ENCODE data around the gene ARID1B.

ARID1B gene

DNA sequence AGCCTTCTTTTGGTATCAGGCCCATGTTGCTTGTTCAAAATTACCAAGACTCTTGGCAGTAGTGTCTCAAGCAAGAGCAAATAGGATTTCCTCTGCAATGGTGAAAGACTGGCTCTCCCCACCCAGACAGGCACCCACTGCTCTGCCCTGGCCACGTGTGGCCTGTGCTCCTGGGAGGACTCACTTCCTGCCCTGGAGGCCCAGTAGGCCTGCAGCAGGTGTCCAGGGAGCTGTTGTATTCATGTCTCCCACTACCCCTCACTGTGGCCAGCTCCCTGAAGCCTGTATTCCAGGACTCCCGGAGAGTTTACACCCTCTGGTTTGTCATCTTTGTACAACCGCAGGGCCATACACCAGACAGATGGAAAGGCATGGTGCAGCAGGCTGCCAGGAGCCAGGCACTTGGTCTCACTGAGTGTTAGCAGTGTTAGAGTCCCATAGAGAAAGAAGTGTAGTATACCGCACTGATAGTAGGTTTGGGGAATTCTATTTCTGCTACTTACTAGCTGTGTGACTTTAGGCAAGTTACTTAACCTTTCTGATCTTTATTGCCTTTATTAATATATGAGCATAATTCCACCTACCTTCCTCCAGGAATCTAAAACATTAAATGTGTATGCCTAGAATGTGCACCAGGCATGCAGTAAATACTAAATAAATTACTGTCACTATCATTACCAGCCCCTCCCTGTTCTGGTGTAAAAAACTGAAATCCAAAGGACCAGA is 386.4 kb downstream of the ARID1B start:
- TF ChIP-seq, protein P1, sequence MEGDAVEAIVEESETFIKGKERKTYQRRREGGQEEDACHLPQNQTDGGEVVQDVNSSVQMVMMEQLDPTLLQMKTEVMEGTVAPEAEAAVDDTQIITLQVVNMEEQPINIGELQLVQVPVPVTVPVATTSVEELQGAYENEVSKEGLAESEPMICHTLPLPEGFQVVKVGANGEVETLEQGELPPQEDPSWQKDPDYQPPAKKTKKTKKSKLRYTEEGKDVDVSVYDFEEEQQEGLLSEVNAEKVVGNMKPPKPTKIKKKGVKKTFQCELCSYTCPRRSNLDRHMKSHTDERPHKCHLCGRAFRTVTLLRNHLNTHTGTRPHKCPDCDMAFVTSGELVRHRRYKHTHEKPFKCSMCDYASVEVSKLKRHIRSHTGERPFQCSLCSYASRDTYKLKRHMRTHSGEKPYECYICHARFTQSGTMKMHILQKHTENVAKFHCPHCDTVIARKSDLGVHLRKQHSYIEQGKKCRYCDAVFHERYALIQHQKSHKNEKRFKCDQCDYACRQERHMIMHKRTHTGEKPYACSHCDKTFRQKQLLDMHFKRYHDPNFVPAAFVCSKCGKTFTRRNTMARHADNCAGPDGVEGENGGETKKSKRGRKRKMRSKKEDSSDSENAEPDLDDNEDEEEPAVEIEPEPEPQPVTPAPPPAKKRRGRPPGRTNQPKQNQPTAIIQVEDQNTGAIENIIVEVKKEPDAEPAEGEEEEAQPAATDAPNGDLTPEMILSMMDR (IDR thresholded peaks at IDR 0.05; ENCODE audit: insufficient read depth, low read depth, low read length, missing control alignments), result no peak
- H3K4me3 ChIP-seq (ENCODE audit: low read depth, low read length), result no peak overlapping the region
- no peak for DNase-seq (ENCODE audit: low read depth)

DNA sequence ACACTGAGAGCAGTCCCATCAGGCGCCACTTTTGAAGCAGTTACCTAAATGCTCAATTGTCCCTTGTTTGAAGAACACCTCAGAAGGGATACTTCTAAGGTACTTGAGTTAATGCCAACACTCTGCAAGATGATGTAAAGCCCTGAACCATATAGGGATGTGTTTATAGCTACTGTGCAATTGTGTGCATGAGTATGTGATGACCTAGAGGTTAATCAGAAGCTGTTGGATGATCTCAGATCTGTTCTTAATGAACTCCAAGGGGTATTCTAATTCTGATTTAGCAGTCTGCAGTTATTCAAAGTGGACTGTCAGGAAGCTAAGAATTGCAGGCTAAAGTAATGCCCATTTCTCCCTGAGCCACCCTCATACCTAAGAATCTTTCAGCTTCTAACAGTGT is 387.8 kb downstream of the ARID1B start:
- TF ChIP-seq, protein P1 (IDR thresholded peaks at IDR 0.05; ENCODE audit: insufficient read depth, low read depth, low read length, missing control alignments), result no peak
- DNase-seq (ENCODE audit: low read depth), result no peak
- H3K4me3 ChIP-seq (ENCODE audit: low read depth, low read length), result no peak overlapping the region

DNA sequence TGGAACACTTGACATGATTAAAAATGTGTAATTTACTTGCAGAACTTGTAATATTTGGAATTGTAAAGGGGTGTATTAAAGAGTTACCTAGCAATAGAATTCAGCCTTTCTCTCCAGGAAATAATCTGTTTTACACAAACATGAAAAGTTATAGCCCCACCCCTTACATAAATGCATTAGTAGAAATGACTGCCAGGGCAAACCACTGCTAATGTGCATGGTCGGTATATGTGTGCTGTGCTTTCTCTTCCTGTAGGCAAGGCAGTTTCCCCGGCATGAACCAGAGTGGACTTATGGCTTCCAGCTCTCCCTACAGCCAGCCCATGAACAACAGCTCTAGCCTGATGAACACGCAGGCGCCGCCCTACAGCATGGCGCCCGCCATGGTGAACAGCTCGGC is 389.6 kb downstream of the ARID1B start:
- no peak for DNase-seq (ENCODE audit: low read depth)
- TF ChIP-seq, protein P1 (IDR thresholded peaks at IDR 0.05; ENCODE audit: insufficient read depth, low read depth, low read length, missing control alignments), result no peak
- no peak overlapping the region for H3K4me3 ChIP-seq (ENCODE audit: low read depth, low read length)

DNA sequence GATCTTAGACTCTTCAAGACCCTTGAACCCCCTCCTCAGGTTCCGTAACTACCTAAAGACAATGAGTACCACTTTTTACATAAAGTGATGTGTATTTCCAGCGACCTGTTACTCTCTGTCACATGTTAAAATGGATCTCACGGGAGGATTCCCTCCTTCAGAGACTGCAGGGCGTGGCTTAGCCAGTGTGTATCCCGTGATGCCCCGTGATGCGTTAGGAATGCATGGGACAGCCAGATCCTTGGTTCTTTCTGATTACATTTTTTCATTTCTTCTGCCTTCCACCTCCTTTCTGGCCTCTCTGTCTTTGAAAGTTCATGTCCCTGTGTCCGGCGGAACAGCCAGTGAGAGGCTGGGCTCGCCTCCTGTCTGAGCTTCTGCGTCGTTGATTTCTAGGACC is 390.7 kb downstream of the ARID1B start:
- DNase-seq (ENCODE audit: low read depth), result no peak
- no peak overlapping the region for H3K4me3 ChIP-seq (ENCODE audit: low read depth, low read length)
- TF ChIP-seq, protein P1 (IDR thresholded peaks at IDR 0.05; ENCODE audit: insufficient read depth, low read depth, low read length, missing control alignments), result no peak

DNA sequence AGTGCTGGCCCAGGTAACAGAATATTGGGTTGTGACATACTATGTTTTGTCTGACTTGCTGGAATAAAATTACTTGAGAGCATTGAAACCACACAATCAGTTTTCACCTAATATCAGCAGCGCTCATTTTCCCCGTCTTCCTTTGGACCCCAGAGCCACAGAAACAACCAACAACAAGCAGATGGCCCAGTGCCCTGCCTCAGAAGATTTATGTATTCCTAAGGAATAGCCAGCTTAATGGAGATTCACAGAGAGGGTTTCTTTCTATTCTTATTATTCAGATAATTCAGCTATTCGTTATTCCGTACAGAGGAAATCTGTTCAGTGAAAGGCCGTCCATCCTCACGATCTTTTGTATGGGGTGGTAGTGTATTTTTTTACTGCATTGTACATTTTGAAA is 391.3 kb downstream of the ARID1B start:
- H3K4me3 ChIP-seq (ENCODE audit: low read depth, low read length), result no peak overlapping the region
- TF ChIP-seq, protein P1 (IDR thresholded peaks at IDR 0.05; ENCODE audit: insufficient read depth, low read depth, low read length, missing control alignments), result no peak
- no peak for DNase-seq (ENCODE audit: low read depth)

- TF ChIP-seq, protein P1 (IDR thresholded peaks at IDR 0.05; ENCODE audit: insufficient read depth, low read depth, low read length, missing control alignments), result no peak
- DNase-seq (ENCODE audit: low read depth), result no peak
- H3K4me3 ChIP-seq (ENCODE audit: low read depth, low read length), result no peak overlapping the region
These were observed 392.0 kb downstream of the ARID1B start for GRCh38 chr6:157169226-157169625.

GRCh38 chr6:157169656-157170055 is 392.5 kb downstream of the ARID1B start:
- no peak for DNase-seq (ENCODE audit: low read depth)

More at GRCh38 chr6:157169656-157170055, 392.5 kb downstream of the ARID1B start:
- H3K4me3 ChIP-seq (ENCODE audit: low read depth, low read length), result no peak overlapping the region
- TF ChIP-seq, protein P1 (IDR thresholded peaks at IDR 0.05; ENCODE audit: insufficient read depth, low read depth, low read length, missing control alignments), result no peak
